GM19463 (cell line): ENCODE data around the gene ISLR.

ENCODE experiments used
- ATAC-seq: cut with Tn5 transposase; IDR thresholded peaks from one replicate; pipeline ENCODE4 v1.9.1; 2021; ENCODE audit warnings: mild to moderate bottlenecking, moderate library complexity; ENCODE audit not compliant: unreplicated experiment

Gene ISLR

DNA sequence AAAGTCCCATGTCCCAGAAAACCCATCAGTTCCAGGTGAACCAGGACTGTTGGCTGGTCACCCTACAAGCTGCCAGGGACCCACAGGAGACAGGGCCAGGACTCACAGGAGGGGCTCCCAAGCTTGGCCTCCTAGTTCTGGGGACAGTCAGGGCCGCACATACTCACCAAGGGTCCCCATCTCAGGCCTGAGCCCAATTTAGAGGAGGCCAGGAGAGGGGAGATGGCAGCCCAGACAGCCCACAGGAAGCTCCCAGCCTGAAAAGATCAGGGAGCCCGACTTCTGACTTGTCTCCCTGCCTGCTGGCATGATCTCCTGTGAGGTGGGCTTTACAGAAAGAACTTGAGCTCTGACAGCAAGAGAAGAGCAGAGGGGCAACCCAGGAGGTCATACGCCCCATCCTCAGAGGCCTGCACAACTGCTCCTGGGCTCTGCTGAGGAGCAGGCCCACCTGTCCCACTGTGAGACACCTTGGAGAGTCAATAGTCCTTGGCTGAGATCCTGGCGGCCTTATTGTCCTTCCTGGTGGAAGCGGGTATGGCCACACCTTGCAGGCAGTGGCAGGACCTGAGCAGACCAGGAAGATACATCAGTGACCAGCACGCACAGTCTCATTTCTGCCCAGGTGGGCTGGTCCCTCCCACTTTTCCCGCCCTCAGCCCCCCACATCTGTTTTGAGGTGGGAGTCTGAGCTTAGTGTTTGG lies 2.5 kb upstream of the ISLR start:
- no peak for ATAC-seq

DNA sequence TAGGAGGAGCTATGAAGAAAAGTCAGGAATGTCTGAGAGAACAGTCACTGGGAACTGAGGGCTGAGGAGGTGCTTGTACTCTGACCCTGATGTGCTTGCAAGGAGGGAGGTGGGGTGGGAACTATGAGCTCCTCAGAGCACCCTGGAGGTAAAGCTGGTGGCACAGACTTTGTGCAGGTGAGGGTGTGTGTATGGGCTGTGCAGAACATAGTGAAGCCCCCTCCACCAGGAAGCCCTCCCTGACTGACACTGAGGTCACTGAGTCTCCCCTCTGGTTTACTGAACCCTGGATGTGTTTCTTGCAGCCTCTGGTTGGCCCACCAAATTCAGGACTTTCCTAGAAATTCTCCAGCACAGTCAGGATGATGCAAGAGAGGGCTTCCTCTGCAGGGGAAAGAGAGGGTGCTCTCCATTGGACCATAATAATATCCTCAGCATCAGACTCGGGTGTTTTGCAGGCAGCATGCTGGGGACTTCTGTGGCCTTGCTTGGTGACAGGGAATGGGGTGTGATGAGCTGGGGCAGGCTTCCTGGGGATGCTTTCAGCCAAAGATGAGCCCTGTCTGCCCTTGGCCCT lies 1.5 kb upstream of the ISLR start:
- no peak for ATAC-seq

DNA sequence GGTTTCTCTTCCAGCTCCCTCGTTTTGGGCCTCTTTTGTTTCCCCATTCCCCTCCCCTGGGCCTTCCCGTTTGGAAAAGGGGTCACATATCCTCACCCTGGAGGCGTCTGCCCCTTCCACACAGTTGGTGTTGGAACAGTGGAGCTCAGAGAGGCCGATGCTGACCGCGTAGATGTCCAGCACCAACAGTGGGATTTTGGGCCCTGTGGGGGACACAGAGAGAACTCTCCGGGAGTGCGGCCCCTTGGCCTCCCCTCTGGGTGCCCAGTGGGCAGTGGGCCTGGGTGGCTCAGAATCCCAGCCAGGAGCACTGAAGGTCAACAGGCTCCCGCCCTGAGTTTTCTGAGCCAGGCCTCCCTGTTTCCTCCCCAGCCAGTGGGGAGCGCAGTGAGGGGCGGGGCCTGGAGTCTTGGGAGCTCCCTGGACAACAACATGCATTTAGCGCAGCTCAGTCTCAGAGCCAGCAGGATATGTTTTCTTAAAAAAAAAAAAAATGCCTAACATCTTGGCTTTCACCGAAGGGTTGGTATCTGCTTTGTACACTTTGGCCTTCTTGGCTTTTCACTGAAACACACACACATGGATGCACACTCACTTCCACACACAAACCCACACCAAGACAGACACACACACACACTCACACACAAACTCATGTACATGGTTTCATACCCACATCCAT lies 670 bp upstream of the ISLR start:
- ATAC-seq, result no peak

DNA sequence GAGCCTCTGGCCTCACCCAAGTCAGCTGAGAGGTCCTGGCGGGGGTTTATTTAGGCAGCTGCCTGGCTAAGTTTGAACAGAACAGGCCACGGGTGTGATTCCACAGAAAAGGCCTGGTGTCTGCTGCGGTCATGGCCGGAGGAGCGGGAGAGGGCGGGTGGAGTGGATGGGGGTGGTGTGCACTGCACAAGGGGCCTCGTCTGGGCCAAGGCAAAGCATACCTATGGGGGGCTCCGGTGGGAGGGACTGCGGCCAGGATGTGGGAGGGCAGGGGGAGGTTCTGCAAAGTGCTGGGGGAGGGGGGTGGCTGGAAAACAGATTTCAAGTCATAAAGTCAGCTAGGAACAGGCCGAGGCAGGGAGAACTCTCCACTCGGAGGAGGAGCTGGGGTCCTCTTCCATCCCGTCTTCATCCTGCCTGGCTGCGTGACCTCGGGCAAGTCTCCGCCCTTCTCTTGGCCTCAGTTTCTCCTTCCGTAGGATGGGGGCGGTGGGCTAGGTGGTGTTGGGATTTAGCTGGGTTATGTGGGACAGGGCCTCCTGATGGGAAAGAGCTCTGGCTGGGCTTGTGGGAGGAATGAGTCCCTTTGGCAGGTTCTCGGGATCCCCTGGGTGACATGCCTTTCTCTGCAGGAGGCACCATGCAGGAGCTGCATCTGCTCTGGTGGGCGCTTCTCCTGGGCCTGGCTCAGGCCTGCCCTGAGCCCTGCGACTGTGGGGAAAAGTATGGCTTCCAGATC lies 878 bp downstream of the ISLR start:
- no peak for ATAC-seq

DNA sequence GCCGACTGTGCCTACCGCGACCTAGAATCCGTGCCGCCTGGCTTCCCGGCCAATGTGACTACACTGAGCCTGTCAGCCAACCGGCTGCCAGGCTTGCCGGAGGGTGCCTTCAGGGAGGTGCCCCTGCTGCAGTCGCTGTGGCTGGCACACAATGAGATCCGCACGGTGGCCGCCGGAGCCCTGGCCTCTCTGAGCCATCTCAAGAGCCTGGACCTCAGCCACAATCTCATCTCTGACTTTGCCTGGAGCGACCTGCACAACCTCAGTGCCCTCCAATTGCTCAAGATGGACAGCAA lies 1.4 kb downstream of the ISLR start:
- ATAC-seq, result no peak

DNA sequence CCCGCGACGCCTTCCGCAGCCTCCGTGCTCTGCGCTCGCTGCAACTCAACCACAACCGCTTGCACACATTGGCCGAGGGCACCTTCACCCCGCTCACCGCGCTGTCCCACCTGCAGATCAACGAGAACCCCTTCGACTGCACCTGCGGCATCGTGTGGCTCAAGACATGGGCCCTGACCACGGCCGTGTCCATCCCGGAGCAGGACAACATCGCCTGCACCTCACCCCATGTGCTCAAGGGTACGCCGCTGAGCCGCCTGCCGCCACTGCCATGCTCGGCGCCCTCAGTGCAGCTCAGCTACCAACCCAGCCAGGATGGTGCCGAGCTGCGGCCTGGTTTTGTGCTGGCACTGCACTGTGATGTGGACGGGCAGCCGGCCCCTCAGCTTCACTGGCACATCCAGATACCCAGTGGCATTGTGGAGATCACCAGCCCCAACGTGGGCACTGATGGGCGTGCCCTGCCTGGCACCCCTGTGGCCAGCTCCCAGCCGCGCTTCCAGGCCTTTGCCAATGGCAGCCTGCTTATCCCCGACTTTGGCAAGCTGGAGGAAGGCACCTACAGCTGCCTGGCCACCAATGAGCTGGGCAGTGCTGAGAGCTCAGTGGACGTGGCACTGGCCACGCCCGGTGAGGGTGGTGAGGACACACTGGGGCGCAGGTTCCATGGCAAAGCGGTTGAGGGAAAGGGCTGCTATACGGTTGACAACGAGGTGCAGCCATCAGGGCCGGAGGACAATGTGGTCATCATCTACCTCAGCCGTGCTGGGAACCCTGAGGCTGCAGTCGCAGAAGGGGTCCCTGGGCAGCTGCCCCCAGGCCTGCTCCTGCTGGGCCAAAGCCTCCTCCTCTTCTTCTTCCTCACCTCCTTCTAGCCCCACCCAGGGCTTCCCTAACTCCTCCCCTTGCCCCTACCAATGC lies 2.0 kb downstream of the ISLR start:
- ATAC-seq, result no peak

DNA sequence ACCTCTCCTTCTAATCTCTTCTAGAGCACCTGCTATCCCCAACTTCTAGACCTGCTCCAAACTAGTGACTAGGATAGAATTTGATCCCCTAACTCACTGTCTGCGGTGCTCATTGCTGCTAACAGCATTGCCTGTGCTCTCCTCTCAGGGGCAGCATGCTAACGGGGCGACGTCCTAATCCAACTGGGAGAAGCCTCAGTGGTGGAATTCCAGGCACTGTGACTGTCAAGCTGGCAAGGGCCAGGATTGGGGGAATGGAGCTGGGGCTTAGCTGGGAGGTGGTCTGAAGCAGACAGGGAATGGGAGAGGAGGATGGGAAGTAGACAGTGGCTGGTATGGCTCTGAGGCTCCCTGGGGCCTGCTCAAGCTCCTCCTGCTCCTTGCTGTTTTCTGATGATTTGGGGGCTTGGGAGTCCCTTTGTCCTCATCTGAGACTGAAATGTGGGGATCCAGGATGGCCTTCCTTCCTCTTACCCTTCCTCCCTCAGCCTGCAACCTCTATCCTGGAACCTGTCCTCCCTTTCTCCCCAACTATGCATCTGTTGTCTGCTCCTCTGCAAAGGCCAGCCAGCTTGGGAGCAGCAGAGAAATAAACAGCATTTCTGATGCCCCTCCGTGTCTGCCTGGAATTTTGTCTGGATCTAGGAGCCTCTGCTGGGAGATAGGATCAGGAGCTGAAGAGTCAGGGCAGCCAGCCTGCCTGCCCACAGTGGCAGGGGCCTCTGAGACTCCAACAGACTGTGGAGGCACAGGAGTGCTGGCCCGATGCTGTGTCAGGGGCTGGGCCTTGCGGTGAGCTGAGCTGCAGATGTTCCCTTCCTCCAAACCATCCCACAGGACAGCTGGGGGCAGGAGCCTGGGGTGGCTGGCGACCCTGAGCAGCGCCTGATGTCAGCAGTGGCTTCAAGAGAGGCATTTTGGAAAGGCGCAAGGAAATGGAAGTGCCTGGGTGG lies 3.0 kb downstream of the ISLR start:
- no peak for ATAC-seq

DNA sequence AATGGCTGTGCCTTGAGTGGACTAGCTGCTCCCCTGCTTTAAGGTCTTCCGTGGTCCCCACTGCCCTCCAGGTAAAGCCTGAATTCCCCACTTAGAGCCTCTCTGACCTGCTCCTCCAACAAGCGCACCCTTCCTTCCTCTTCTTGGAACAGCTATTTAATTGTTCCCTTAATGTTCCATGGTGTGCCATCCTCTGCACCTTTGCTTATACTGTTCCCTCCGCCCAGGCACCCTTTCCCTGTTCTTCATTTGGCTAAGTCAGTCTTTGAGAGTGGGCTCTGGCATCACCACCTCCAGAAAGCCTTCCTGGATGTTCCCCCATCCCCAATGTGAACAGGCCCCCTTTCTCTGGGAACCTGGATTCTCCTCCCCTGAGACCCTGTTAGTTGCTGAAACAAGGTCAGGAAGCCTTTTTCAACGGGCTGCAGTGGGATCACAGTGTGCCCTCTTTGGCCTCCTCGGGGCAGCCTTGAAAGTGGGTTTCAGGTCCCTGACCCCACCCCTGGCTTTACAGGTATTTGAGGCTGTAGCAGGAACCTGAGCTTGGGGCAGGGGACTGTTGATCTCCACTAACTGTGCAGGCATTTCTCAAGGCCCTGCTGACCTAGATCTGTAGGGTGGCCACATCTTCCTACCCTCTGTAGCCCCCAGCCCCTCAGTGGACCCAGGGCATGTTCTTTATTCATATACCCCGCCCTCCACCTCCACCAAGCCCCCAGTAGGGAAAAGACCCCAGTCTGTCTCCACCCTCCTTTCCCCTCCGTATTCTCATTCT lies 5.0 kb downstream of the ISLR start:
- ATAC-seq, result no peak

DNA sequence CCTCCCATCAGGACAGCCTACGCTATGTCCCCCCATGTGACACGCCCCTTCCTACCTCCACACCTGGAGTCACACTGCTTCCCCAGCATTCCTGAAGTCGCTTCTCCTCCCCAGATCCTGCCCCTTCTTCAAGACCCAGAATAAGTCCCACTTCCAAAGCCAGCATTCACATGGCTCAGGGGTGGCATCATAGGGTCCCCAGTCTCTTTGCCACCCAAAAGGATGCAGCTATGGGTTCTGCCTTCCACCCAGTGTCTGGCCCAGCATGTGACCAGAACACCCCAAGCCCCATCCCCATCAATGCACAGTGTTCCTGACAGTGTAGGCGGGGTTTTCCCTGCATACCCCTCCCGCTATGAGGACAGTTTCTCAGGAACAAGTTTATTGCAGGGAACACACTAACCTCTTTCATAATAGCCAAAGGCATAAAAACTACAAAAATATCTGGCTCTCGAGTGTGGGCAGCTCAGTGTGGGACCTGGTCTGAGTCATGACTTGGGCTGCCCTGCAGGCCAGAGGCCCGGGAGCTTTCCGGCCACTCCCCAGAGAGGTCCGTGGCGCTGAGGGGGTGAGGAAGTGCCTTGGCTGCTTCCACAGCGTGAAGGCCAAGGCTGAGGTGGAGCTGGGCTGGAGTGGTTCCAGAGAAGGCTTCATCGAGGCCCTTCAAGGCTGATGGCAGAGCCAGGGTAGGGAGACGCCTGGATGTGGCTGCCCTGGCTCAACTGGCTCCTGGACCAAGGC lies 5.8 kb downstream of the ISLR start:
- ATAC-seq, result no peak

DNA sequence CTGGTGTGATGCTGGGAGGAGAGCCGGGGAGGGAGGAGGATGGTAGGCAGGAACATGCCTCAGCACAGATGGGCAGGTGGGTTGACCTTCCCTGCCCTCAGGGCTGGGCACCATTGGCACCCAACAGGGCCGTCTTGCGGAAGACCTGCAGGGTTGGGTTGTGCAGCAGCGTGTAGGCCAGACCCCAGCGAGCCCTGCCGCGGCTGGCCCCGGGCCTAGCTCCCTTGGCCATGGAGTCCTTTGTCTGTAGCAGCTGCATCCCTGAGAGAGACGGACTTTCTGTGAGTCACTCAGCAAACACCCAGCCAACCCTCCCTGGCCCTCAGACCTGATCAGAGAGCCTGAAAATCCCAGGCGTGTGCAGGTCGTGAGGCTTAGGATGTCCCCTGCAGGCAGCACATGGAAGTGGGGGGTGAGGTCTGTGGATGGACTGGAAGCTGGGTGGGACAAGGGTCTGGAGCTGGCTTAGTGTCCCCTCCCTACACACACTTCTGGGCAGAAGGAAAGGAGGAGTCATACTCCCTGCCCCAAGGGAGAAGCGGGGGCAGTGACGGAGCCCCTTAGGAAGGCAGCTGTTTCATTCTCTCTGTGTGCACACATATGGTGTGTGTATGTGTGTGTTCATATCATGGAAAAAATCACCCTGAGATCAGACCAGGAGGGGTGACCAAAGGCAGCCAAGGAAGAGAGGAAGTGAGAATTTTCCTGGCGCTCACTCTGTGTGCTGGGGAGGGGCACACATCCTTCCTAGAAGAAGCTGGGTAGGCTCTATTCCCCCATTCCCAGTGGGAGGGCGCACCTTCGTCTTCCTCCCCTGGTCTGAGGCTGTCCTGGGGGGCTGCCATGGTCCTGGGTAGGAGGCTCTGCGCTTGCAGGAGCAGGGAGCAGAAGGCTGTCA lies 6.7 kb downstream of the ISLR start:
- ATAC-seq, result no peak

DNA sequence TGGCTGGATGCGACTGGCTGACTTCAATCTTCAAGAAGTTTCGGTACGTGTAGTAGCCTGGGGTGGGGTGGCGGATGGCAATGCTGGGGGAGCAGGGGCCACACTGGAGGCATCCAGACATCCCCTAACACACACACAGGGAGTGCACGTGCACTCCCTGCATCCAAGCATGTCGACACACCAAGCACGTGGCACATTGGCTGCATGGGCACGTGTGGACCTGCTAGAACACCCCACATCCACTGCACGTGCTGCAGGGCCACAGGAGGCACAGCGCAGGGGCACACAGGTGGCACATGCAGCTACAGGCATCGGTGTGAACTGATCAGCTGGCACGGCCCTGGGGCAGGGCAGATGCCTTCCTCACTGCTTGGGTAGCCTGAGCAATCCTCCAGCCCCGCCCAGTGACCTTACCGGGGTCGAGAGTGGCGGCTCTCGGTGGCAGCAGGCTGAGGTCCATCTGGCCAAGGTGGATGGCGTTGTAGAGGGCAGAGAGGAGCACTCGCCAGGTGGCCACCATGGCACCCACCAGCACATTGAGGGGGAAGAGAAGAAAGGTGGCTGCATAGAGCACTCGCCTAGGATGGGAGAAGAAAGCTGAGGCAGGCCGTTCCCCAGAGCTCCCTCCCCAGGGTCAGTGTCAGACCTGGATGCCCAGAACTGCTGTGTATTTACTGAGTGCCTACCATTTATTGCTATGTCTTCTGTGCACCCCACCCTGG lies 7.5 kb downstream of the ISLR start:
- ATAC-seq, result no peak

DNA sequence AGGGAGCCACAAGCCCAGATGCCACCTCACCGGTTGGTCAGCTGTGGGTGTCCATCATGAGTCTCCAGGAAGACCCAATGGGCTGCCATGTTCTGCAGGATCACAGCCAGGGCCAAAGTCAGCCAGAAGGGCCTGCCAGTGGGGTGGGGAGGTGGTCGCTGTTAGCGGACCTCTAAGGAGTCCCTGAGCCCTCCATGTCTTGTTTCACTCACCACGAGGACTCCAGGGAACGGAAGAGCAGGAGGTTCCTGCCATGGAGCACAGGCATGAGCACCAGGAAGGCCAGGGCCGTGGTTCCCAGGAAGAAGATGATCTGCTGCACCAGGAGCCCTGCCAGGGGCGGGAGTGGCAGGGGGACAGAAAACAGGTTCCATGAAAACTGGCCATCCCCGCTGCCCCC lies 8.6 kb downstream of the ISLR start:
- ATAC-seq, result no peak

DNA sequence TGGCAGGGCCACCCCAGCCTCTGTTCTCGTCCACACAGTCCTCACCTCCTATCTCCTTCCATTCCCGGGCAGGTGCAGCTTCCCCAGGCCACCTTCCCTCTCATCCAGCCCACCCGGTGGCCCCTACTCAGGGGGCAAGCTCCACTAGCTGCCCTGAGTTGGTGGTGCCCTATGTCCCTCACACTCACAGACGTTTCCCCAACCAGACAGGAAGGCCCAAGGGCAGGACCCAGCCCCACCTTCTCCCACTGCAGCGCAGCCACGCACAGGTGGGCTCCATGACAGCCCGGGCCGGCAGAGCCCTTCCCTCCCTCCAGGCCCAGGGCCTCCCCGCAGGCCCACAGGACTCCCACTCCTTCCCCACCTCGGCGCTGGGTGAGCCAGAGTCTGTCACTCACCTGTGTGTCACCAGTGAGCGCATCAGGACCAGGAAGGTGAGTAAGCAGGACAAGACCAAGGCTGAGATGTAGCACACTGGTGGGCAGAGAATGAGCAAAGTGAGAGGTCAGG lies 11.1 kb downstream of the ISLR start:
- no peak for ATAC-seq

DNA sequence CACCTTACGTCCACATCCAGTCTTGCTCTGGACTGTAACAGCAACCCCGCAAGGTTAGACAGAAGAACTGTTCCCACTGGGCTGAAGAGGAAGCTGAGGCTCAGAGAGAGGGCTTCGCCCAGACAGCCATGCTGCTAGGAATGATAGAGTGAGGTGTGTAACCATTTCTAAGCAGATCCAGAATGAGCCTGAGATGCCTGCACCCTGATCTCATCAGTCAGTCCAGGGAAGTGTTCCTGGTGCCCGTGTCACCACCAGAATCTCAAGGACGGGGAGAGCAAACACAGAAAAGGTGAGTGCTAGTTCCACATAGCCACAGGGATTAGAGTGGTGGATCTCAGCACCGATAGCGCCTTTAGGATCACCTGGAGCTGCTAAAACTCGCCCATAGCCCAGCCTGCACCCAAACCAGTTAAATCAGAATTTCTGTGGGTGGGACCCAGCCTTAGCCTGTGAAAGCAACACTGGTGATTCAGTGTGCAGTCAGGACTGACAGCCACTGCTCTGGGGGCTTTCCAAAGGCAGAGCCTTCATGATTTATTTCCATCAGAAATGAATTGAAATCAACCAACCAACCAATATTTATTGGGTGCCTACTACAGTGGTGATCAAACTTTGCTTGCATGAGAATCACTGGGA lies 12.3 kb downstream of the ISLR start:
- no peak for ATAC-seq

DNA sequence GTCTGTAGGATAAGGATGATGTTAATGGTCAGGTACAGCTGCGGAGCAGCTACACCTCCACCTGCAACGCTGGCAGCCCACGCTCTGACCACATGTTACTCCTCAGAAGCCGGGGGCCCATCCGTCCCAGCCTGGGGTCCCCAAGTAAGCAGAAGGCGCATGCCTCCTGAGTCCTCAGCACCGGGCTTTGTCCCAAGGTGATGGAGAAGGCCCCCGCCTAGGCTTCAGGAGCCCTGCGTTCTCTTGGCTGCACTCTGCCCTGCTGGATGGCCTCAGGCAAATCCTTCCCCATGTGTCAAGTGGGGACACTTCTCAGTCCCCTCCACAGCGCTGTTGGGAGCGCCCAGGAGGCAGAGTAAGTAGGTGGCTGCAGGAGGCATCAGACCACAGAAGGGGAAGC lies 14.7 kb downstream of the ISLR start:
- ATAC-seq, result no peak

DNA sequence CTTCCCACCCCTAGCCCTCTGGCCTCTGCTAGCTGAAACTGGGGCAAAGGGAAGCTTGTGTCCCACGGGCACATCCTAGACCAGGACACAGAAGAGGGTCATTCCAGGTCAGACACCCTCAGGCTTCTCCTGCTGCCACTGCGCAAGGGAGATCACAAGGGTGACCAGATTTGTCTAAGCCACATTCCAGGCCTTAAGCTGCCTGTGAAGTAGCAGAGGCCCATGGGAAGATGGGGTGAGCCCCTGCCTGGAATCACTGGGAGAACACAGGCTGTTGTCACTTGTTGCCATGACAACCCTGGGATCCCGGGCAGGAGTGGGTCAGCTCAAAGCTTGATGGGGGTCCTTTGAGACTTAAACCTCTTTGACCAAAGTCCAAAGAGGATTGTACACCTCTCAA lies 18.3 kb downstream of the ISLR start:
- no peak for ATAC-seq
